SU-DHL-6 (cell line): Measurements from ENCODE around the gene ALG8.
A peak's percentile ranks its signal among the peaks of the same experiment; 100 is the strongest.

Experiments used
- H2AFZ ChIP-seq: fragments of 200-600 bp; sonication (generic); 2 replicates; pipeline ENCODE4 v1.6.1; 2014; ENCODE audit warnings: low read depth, mild to moderate bottlenecking, moderate library complexity, mixed read lengths, antibody characterized with exemption, low read length; ENCODE audit not compliant: severe bottlenecking
- H3F3A ChIP-seq: fragments of 200-600 bp; shearing (Covaris generic); 2 replicates; pipeline ENCODE4 v1.6.0; 2016; ENCODE audit warnings: antibody characterized with exemption, mild to moderate bottlenecking; ENCODE audit not compliant: insufficient read depth
- H3K27ac ChIP-seq: fragments of 200-600 bp; sonication (generic); 2 replicates; pipeline ENCODE4 v1.5.1; 2016; ENCODE audit warnings: low read depth, mild to moderate bottlenecking, low read length, moderate library complexity, mixed read lengths
- H3K27me3 ChIP-seq: fragments of 200-600 bp; sonication (generic), shearing (Covaris generic); 2 replicates; pipeline ENCODE4 v1.6.0; 2014; ENCODE audit warnings: mild to moderate bottlenecking, low read length
- H3K36me3 ChIP-seq: fragments of 200-600 bp; sonication (generic); 2 replicates; pipeline ENCODE4 v1.6.1; 2014; ENCODE audit warnings: mild to moderate bottlenecking, low read length, mixed read lengths
- H3K4me2 ChIP-seq: fragments of 300-600, 200-600 bp; shearing (Covaris generic), sonication (generic); 2 replicates; pipeline ENCODE4 v1.6.0; 2014; ENCODE audit warnings: low read length, low read depth, mild to moderate bottlenecking; ENCODE audit not compliant: poor library complexity, severe bottlenecking
- H3K4me3 ChIP-seq: fragments of 200-600 bp; sonication (generic); 2 replicates; pipeline ENCODE4 v1.5.1; 2014; ENCODE audit warnings: antibody characterized with exemption, low read length, mild to moderate bottlenecking, mixed read lengths; ENCODE audit not compliant: insufficient read depth, poor library complexity, severe bottlenecking
- H3K79me2 ChIP-seq: fragments of 200-600 bp; sonication (generic); 2 replicates; pipeline ENCODE4 v1.6.1; 2014; ENCODE audit warnings: mild to moderate bottlenecking, low read length, moderate library complexity; ENCODE audit not compliant: insufficient read depth
- H3K9ac ChIP-seq: fragments of 200-600 bp; sonication (generic); 2 replicates; pipeline ENCODE4 v1.7.0; 2014; ENCODE audit warnings: mild to moderate bottlenecking, low read length
- H3K9me2 ChIP-seq: fragments of 200-600 bp; sonication (generic); replicated peaks from 2 replicates; pipeline ENCODE4 v1.6.1; 2014; ENCODE audit warnings: low read length; ENCODE audit not compliant: insufficient read depth
- H3K9me3 ChIP-seq: fragments of 200-600 bp; sonication (generic); 2 replicates; pipeline ENCODE4 v1.6.1; 2014; ENCODE audit warnings: low read length, mixed read lengths; ENCODE audit not compliant: insufficient read depth
- H4K20me1 ChIP-seq: fragments of 200-600 bp; sonication (generic); 2 replicates; pipeline ENCODE4 v1.6.1; 2014; ENCODE audit warnings: low read depth, mild to moderate bottlenecking, antibody characterized with exemption, low read length, moderate library complexity, mixed read lengths
- CTCF ChIP-seq: fragments of 200-600 bp; sonication (generic); IDR thresholded peaks from one replicate; pipeline ENCODE4 v1.5.1; 2017; ENCODE audit warnings: antibody characterized with exemption, mild to moderate bottlenecking, low read length, moderate library complexity; ENCODE audit not compliant: insufficient read depth, poor library complexity, severe bottlenecking
- EZH2phosphoT487 ChIP-seq: fragments of 200-600 bp; sonication (generic), shearing (Covaris generic); conservative IDR thresholded peaks from 2 replicates; pipeline ENCODE4 v1.6.1; 2018; ENCODE audit warnings: mild to moderate bottlenecking, antibody characterized with exemption, low read length, moderate library complexity, mixed read lengths

Gene ALG8

GRCh38 chr11:78138291-78138690 is 1.1 kb downstream of the ALG8 start:
- Histone ChIP-seq H3K4me3 (peak overlapping the region; percentile 97), H3K4me2 (peak overlapping the region; percentile 94), H3K79me2 (peaks cover 29% of the 10 kb centered on the region), H3K9me3 (no peaks in the 10 kb centered on the region), H3F3A (no peaks in the 10 kb centered on the region), H3K27ac (no peak overlapping the region), H3K9me2 (no peaks in the 10 kb centered on the region), H3K27me3 (no peaks in the 10 kb centered on the region), H3K9ac (peak overlapping the region; percentile 79; the same call in 1 of the 2 replicates), H4K20me1 (no peaks in the 10 kb centered on the region), H3K36me3 (no peaks in the 10 kb centered on the region), H2AFZ (no peak overlapping the region)
- no peak for TF ChIP-seq CTCF
- no peak for TF ChIP-seq EZH2phosphoT487

- H3K4me2 ChIP-seq, result no peak overlapping the region
- H3K9me3 ChIP-seq, result no peaks in the 10 kb centered on the region
- no peaks in the 10 kb centered on the region for H3K36me3 ChIP-seq
- no peaks in the 10 kb centered on the region for H4K20me1 ChIP-seq
- no peaks in the 10 kb centered on the region for H3F3A ChIP-seq
- TF ChIP-seq EZH2phosphoT487, result no peak
- no peak for TF ChIP-seq CTCF
- no peak overlapping the region for H2AFZ ChIP-seq
- H3K27me3 ChIP-seq, result no peaks in the 10 kb centered on the region
- H3K27ac ChIP-seq, result no peak overlapping the region
- no peak overlapping the region for H3K4me3 ChIP-seq
- peaks cover 11% of the 10 kb centered on the region; the same call in 1 of the 2 replicates for H3K79me2 ChIP-seq
- H3K9ac ChIP-seq, result no peak overlapping the region
- H3K9me2 ChIP-seq, result no peaks in the 10 kb centered on the region
Observed at GRCh38 chr11:78132475-78132874, 7.0 kb downstream of the ALG8 start.

GRCh38 chr11:78131956-78132355 is 7.5 kb downstream of the ALG8 start:
- no peak overlapping the region for H3K4me2 ChIP-seq
- H3K9me2 ChIP-seq, result no peaks in the 10 kb centered on the region
- no peak overlapping the region for H2AFZ ChIP-seq
- no peaks in the 10 kb centered on the region for H3K27me3 ChIP-seq
- H3F3A ChIP-seq, result no peaks in the 10 kb centered on the region
- H3K4me3 ChIP-seq, result no peak overlapping the region
- no peaks in the 10 kb centered on the region for H3K9me3 ChIP-seq
- H3K9ac ChIP-seq, result no peak overlapping the region
- H3K27ac ChIP-seq, result no peak overlapping the region
- no peaks in the 10 kb centered on the region for H4K20me1 ChIP-seq
- H3K36me3 ChIP-seq, result no peaks in the 10 kb centered on the region
- TF ChIP-seq EZH2phosphoT487 (no peak), CTCF (no peak)
- peaks cover 9% of the 10 kb centered on the region; the same call in 1 of the 2 replicates for H3K79me2 ChIP-seq
